Measurements from ENCODE around the gene APEH.

GRCh38 chr3:49649576-49649975 is 24.6 kb upstream of the APEH start:
- no peak for TF ChIP-seq CTCF (conservative IDR thresholded peaks at IDR 0.05; ENCODE audit: low read length)
- TF ChIP-seq EZH2phosphoT487 (IDR thresholded peaks at IDR 0.05; ENCODE audit: borderline replicate concordance) = no peak
